Stimulated activated CD4-positive, alpha-beta T cell treated with anti-CD3 and anti-CD28 coated beads, Interleukin-1b, Interleukin-23, amount 100 ng/mL, for 1 hour (primary cell): ENCODE data around the gene TTI1.
"Not testable (repeated sequence)": the region's sequence is repeated elsewhere in the genome, so short reads cannot be mapped to it uniquely, and the experiment has no call there.

Experiments
- DNase-seq, 2 donors: peaks; one replicate each; pipeline ENCODE4 v3.0.0-alpha.2; 2020; ENCODE audit warnings: low read depth in 2 of 2

TTI1 gene

GRCh38 chr20:38009416-38009815 is 23.8 kb downstream of the TTI1 start:
- DNase-seq = not testable (repeated sequence)

- no peak for DNase-seq
Measured at GRCh38 chr20:38008233-38008944, 24.9 kb downstream of the TTI1 start.

GRCh38 chr20:38007526-38007925 is 25.7 kb downstream of the TTI1 start:
- no peak for DNase-seq

GRCh38 chr20:38005903-38006302 is 27.4 kb downstream of the TTI1 start:
- no peak for DNase-seq

GRCh38 chr20:38004416-38004815 is 28.8 kb downstream of the TTI1 start:
- DNase-seq = no peak

GRCh38 chr20:38002422-38002821 is 30.8 kb downstream of the TTI1 start:
- DNase-seq = no peak

- DNase-seq = no peak
Measured at GRCh38 chr20:38001981-38002380, 31.3 kb downstream of the TTI1 start.

GRCh38 chr20:38001173-38001875 is 31.9 kb downstream of the TTI1 start:
- DNase-seq = no peak

- no peak for DNase-seq
Measured at GRCh38 chr20:38000293-38000692, 33.0 kb downstream of the TTI1 start.

GRCh38 chr20:37999526-38000263 is 33.6 kb downstream of the TTI1 start:
- DNase-seq = no peak

- DNase-seq = no peak
Measured at GRCh38 chr20:37997516-37997915, 35.7 kb downstream of the TTI1 start.

- DNase-seq = no peak
Measured at GRCh38 chr20:37995856-37996605, 37.2 kb downstream of the TTI1 start.

- DNase-seq = no peak
Measured at GRCh38 chr20:37994512-37994911, 38.7 kb downstream of the TTI1 start.

GRCh38 chr20:37992802-37993409 is 40.4 kb downstream of the TTI1 start:
- no peak for DNase-seq

- DNase-seq = no peak
Measured at GRCh38 chr20:37991908-37992307, 41.3 kb downstream of the TTI1 start.

- DNase-seq = no peak
Measured at GRCh38 chr20:37991157-37991866, 41.9 kb downstream of the TTI1 start.

- no peak for DNase-seq
Measured at GRCh38 chr20:37990571-37991151, 42.6 kb downstream of the TTI1 start.

GRCh38 chr20:37989601-37990295 is 43.5 kb downstream of the TTI1 start:
- DNase-seq = no peak

- DNase-seq = no peak
Measured at GRCh38 chr20:37988306-37988954, 44.8 kb downstream of the TTI1 start.
